KMS-11 (cell line): ENCODE data around the gene KCNQ1.

Experiments used
- H2AFZ ChIP-seq: fragments of 200-600 bp; sonication (generic); 2 replicates; pipeline ENCODE4 v1.6.1; 2016; ENCODE audit warnings: antibody characterized with exemption, mixed run types, low read depth
- H3K27ac ChIP-seq: fragments of 200-600 bp; sonication (generic); 2 replicates; pipeline ENCODE4 v1.6.1; 2016; ENCODE audit warnings: mild to moderate bottlenecking, mixed run types
- H3K27me3 ChIP-seq: fragments of 200-600 bp; sonication (generic); 2 replicates; pipeline ENCODE4 v1.6.1; 2017; ENCODE audit warnings: mild to moderate bottlenecking, low read depth, mixed run types, moderate library complexity; ENCODE audit not compliant: insufficient read depth
- H3K36me3 ChIP-seq: fragments of 200-600 bp; sonication (generic); 2 replicates; pipeline ENCODE4 v1.6.1; 2017; ENCODE audit warnings: mild to moderate bottlenecking, mixed run types; ENCODE audit not compliant: insufficient read depth
- H3K4me1 ChIP-seq: fragments of 200-600 bp; sonication (generic); 2 replicates; pipeline ENCODE4 v1.6.1; 2016; ENCODE audit warnings: mild to moderate bottlenecking, low read depth, mixed run types; ENCODE audit not compliant: poor library complexity, severe bottlenecking
- H3K4me2 ChIP-seq: fragments of 200-600 bp; sonication (generic); 2 replicates; pipeline ENCODE4 v1.7.0; 2016; ENCODE audit warnings: mild to moderate bottlenecking, mixed run types
- H3K4me3 ChIP-seq: fragments of 200-600 bp; sonication (generic); IDR thresholded peaks from 2 replicates; pipeline ENCODE4 v1.6.1; 2017; ENCODE audit warnings: low read depth, low read length, mixed read lengths; ENCODE audit not compliant: insufficient read depth
- H3K79me2 ChIP-seq: fragments of 200-600 bp; sonication (generic); 2 replicates; pipeline ENCODE4 v1.6.1; 2016; ENCODE audit warnings: low read depth, mixed run types; ENCODE audit not compliant: insufficient read depth
- H3K9ac ChIP-seq: fragments of 200-600 bp; sonication (generic); 2 replicates; pipeline ENCODE4 v1.6.1; 2016; ENCODE audit warnings: mild to moderate bottlenecking, mixed run types
- H4K20me1 ChIP-seq: fragments of 200-600 bp; sonication (generic); 2 replicates; pipeline ENCODE4 v1.6.1; 2016; ENCODE audit warnings: mild to moderate bottlenecking, mixed run types; ENCODE audit not compliant: insufficient read depth
- TF ChIP-seq, protein P1 (sequence below): fragments of 200-600 bp; sonication (generic); conservative IDR thresholded peaks from 2 replicates; pipeline ENCODE4 v1.6.1; 2017; ENCODE audit warnings: low read depth, mild to moderate bottlenecking, antibody characterized with exemption, low read length, moderate library complexity, mixed read lengths

The KCNQ1 gene

DNA sequence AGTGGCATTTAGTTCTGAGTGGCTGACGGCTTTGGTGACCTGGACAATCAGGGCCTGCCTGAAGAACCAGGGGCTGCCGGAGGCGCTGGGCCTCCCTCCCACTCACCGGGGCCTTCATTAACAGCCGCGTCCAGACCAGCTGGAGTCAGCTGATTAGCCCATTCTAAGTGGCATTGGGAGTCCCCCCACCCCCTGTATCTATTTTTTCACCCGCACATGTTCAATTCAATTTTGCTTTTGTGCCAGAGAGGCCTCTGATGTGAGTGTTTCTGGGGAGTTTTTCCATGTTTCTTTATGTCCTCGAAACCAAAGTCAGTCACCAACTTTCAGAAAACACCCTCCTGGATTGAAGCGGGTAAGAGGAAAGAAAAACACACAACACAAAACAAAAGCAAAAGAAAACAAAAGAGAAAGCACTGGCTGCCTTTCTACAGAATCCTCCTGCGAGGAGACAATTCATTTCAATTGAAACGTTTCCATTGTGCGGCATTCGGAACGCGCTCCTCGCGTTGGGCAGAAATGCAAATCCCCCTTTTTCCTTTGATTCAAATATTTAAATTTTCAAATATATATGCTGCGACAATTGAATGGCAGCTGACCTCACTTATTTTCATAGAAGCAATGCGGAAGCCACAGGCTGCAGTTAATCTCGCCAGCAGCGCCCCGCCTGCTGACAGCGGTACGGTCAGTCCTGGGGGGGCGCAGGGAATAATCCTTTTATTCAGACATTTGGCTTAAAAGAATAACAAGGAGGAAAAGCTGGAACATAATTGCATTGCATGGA is 423.1 kb downstream of the KCNQ1 start:
- H3K4me1 ChIP-seq = no peaks in the 10 kb centered on the region
- H3K9ac ChIP-seq = no peak overlapping the region
- no peak overlapping the region for H3K27ac ChIP-seq
- H3K4me3 ChIP-seq = no peak overlapping the region
- TF ChIP-seq, protein P1, sequence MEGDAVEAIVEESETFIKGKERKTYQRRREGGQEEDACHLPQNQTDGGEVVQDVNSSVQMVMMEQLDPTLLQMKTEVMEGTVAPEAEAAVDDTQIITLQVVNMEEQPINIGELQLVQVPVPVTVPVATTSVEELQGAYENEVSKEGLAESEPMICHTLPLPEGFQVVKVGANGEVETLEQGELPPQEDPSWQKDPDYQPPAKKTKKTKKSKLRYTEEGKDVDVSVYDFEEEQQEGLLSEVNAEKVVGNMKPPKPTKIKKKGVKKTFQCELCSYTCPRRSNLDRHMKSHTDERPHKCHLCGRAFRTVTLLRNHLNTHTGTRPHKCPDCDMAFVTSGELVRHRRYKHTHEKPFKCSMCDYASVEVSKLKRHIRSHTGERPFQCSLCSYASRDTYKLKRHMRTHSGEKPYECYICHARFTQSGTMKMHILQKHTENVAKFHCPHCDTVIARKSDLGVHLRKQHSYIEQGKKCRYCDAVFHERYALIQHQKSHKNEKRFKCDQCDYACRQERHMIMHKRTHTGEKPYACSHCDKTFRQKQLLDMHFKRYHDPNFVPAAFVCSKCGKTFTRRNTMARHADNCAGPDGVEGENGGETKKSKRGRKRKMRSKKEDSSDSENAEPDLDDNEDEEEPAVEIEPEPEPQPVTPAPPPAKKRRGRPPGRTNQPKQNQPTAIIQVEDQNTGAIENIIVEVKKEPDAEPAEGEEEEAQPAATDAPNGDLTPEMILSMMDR = no peak
- no peak overlapping the region for H2AFZ ChIP-seq
- H3K27me3 ChIP-seq = no peaks in the 10 kb centered on the region; the same call in 1 of the 2 replicates
- no peaks in the 10 kb centered on the region for H3K79me2 ChIP-seq
- no peaks in the 10 kb centered on the region for H4K20me1 ChIP-seq
- H3K4me2 ChIP-seq = no peak overlapping the region
- no peaks in the 10 kb centered on the region for H3K36me3 ChIP-seq

DNA sequence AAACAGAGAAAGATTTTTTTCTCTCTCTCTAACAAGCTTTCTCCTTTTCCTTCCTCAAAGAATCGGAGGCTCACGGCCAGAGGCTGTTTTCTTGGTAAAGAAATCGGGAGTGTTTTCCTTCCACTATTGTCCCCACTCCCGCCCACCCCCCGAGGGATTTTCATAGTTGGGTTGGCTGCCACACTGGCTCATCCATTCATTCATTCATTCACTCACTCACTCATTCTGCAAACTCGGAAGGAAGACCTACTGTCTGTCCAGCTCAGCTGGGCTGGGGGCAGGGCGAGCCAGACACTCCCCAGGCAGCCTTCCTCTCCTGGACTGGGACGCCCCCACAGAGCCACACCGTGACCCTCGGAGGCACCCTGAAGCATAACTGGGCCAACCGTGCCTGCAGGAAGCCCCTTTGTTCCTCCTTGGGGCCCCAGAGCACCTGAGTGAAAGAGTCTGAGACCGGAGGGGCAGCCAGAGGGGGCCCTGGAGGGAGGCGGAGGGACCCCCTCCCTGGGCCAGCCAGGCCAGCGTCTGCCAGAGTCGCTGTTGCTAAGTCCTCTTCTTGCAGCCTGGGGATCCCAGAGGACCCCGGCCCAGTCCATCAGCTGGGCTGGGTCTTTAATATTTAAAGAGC is 423.8 kb downstream of the KCNQ1 start:
- H2AFZ ChIP-seq = no peak overlapping the region
- H3K27ac ChIP-seq = no peak overlapping the region
- no peaks in the 10 kb centered on the region; the same call in 1 of the 2 replicates for H3K27me3 ChIP-seq
- H4K20me1 ChIP-seq = no peaks in the 10 kb centered on the region
- no peaks in the 10 kb centered on the region for H3K79me2 ChIP-seq
- no peaks in the 10 kb centered on the region for H3K4me1 ChIP-seq
- H3K4me2 ChIP-seq = no peak overlapping the region
- TF ChIP-seq, protein P1 = no peak
- H3K36me3 ChIP-seq = no peaks in the 10 kb centered on the region
- no peak overlapping the region for H3K4me3 ChIP-seq
- no peak overlapping the region for H3K9ac ChIP-seq

DNA sequence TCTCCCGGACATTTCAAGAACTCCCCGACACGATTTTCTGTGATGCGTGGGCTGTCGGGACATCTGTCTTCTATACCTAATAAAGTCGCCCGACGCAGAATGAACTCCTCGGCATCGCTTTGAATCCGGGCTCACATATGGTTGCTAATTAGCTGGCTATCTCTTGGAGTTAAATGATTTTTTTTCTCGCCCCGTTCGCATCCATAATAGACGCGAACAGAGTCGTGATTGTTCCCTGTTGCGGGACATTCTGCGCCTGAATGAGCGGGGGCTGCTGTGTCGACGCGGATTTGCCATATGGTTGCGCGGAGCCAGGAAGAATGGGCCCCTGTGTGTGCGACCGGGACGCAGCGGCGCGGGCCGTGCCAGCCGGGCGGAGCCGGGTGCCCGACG is 424.3 kb downstream of the KCNQ1 start:
- Histone ChIP-seq H3K9ac (no peak overlapping the region), H3K27ac (no peak overlapping the region), H3K4me3 (no peak overlapping the region), H3K4me2 (no peak overlapping the region), H4K20me1 (no peaks in the 10 kb centered on the region), H3K36me3 (no peaks in the 10 kb centered on the region), H3K79me2 (no peaks in the 10 kb centered on the region), H3K27me3 (no peaks in the 10 kb centered on the region), H3K4me1 (no peaks in the 10 kb centered on the region), H2AFZ (no peak overlapping the region)
- TF ChIP-seq, protein P1 = no peak

DNA sequence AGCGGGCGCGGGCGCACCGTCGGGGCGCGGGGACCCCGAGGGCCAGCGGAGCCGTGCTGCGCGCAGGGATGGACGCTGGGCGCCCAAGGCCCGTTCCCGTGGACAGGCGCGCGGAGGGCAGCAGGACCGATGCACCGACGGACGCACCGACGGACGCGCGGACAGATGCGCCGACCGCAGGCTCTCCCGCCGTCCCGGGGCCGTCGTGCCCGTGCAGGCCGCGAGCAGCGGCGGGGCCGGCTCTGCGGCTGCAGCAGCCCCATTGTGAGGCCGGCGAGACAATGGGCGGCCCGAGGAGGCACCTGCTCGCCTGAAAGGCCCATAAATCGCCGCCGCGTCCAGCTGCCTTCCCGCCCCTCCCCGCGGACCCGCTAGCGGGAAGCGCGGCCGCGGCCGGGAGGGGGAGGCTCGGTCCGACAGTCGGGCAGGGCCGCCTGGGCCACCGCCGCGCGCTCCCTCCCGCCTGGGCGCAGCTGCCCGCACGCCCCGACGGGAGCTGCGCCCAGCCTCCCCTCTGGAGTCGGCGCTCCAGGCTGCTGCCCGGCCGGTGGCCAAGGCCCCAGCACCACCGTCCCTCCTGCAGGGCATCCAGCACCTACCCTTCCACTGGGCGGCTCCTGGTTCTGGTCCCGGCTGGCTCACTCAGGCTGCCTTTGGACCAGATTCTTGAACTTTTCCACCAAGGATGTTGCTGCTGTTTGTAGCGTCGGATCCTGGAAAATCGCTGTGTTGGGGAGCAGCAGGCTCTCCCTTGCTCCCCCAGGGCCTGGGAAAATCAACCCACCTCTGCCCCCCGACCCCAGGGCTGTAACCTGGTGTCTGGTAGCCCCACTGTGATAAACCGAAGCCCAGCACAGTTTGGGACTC is 425.0 kb downstream of the KCNQ1 start:
- no peaks in the 10 kb centered on the region for H3K79me2 ChIP-seq

More for the DNA sequence above, 425.0 kb downstream of the KCNQ1 start:
- Histone ChIP-seq H3K27me3 (no peaks in the 10 kb centered on the region), H3K4me2 (no peak overlapping the region), H4K20me1 (no peaks in the 10 kb centered on the region), H3K36me3 (no peaks in the 10 kb centered on the region), H3K9ac (no peak overlapping the region), H3K4me1 (no peaks in the 10 kb centered on the region), H3K27ac (no peak overlapping the region), H3K4me3 (no peak overlapping the region), H2AFZ (no peak overlapping the region)
- TF ChIP-seq, protein P1 = no peak
